GM23248 (cell line): ENCODE results near the gene KCMF1.

ENCODE experiments used
- EZH2 ChIP-seq: fragments of 200-600 bp; sonication (generic); IDR thresholded peaks from 2 replicates; pipeline ENCODE4 v1.6.1; 2018; ENCODE audit warnings: antibody characterized with exemption, mild to moderate bottlenecking; ENCODE audit not compliant: insufficient read depth, poor library complexity, severe bottlenecking
- EZH2phosphoT487 ChIP-seq: fragments of 200-600 bp; sonication (generic); IDR thresholded peaks from 2 replicates; pipeline ENCODE4 v1.6.1; 2018; ENCODE audit warnings: antibody characterized with exemption, moderate library complexity, mild to moderate bottlenecking, low read depth; ENCODE audit not compliant: insufficient read depth

GRCh38 chr2:85015653-85016360 is 44.8 kb downstream of the KCMF1 start:
- no peak for TF ChIP-seq EZH2phosphoT487
- TF ChIP-seq EZH2: no peak
